ENCODE data around the gene BAIAP2. TPM values are rescaled to one million over a fixed set of nuclear protein-coding genes. Genes with fewer than 3 reads are reported as not detected.

The BAIAP2 gene
- total and polyA plus RNA-seq, 10 of the 15 experiments (the other 5 are each of a cell fraction or from before 2014, with no cell fraction given) = 0.15 to 1.2 (median 0.46) TPM; not detected in 2

GRCh38 chr17:81131486-81132196 is 96.7 kb downstream of the BAIAP2 start:
- CTCF ChIA-PET = no interaction called here
- no peak overlapping the region for H2AFZ ChIP-seq (ENCODE audit: control insufficient read depth, low read depth, low read length)
- no peaks in the 10 kb centered on the region for H3K4me1 ChIP-seq (ENCODE audit: control insufficient read depth, insufficient read depth, low read length)
- intact Hi-C loops (cut with micrococcal nuclease; ENCODE audit: unreplicated experiment) (no loop called here), in situ Hi-C loops (cut with MboI) (loop anchor here (25.0 kb wide), 1 partner anchor 356 kb away; no protein-coding TSS in a partner anchor)
- FAIRE-seq = no peak
- SMC1A ChIA-PET (ENCODE audit: uncharacterized antibody, unreplicated experiment) = no interaction called here
- POLR2A ChIA-PET = no interaction called here
- no peaks in the 10 kb centered on the region for H4K20me1 ChIP-seq (ENCODE audit: control insufficient read depth, insufficient read depth)
- H3K9me3 ChIP-seq (replicated peaks; ENCODE audit: control insufficient read depth, insufficient read depth, low read length) = no peaks in the 10 kb centered on the region
- 53% methylated on average over 14 of the region's 14 CpGs for WGBS (ENCODE audit: insufficient coverage, insufficient replicate concordance, low lambda C conversion rate, missing lambda C conversion rate)
- H3K79me2 ChIP-seq (ENCODE audit: control insufficient read depth, insufficient read depth, low read length) = no peaks in the 10 kb centered on the region
- H3K27ac ChIP-seq (ENCODE audit: control insufficient read depth, insufficient read depth) = no peak overlapping the region
- RAD21 ChIA-PET (ENCODE audit: unreplicated experiment) = no interaction called here
- ATAC-seq = no peak
- no peak for DNase-seq (ENCODE audit: low read depth, low spot score)
- no peak overlapping the region for H3K4me2 ChIP-seq (ENCODE audit: control insufficient read depth, insufficient read depth)
- no TSS peak for BruUV-seq (replicated peaks)
- H3K27me3 ChIP-seq (replicated peaks in 1 of 2; ENCODE audit: control insufficient read depth in 2 of 2, insufficient read depth in 2 of 2, low read length in 1 of 2) = no peaks in the 10 kb centered on the region
- no peak overlapping the region for H3K4me3 ChIP-seq
- no peaks in the 10 kb centered on the region for H3K36me3 ChIP-seq (ENCODE audit: control insufficient read depth in 2 of 2, insufficient read depth in 2 of 2, low read length in 1 of 2)
- TF ChIP-seq LARP7 (IDR thresholded peaks at IDR 0.05) = no peak
- no peak for TF ChIP-seq KAT2A (conservative IDR thresholded peaks at IDR 0.05; ENCODE audit: control insufficient read depth, low read depth, low read length)
- no peak for TF ChIP-seq RELA (IDR thresholded peaks at IDR 0.05; ENCODE audit: borderline replicate concordance, partially characterized antibody)
- TF ChIP-seq RB1 (IDR thresholded peaks at IDR 0.05; ENCODE audit: borderline replicate concordance) = no peak
- TF ChIP-seq EGR1 (IDR thresholded peaks at IDR 0.05; ENCODE audit: borderline replicate concordance in 1 of 2, low read depth in 2 of 2, low read length in 2 of 2) = no peak
- no peak overlapping the region for H3K9ac ChIP-seq (ENCODE audit: control insufficient read depth, insufficient read depth, low read length)

GRCh38 chr17:81132197-81132540 is 97.2 kb downstream of the BAIAP2 start:
- 25% methylated on average over 11 of the region's 11 CpGs for WGBS (ENCODE audit: insufficient coverage, insufficient replicate concordance, low lambda C conversion rate, missing lambda C conversion rate)
- no peaks in the 10 kb centered on the region for H3K27me3 ChIP-seq (replicated peaks in 1 of 2; ENCODE audit: control insufficient read depth in 2 of 2, insufficient read depth in 2 of 2, low read length in 1 of 2)
- no peak overlapping the region for H3K4me2 ChIP-seq (ENCODE audit: control insufficient read depth, insufficient read depth)
- no peaks in the 10 kb centered on the region for H3K79me2 ChIP-seq (ENCODE audit: control insufficient read depth, insufficient read depth, low read length)
- in situ Hi-C loops (cut with MboI) = loop anchor here (25.0 kb wide), 1 partner anchor 355 kb away; no protein-coding TSS in a partner anchor
- POLR2A ChIA-PET = no interaction called here
- DNase-seq (ENCODE audit: low read depth, low spot score) = no peak
- FAIRE-seq = no peak
- SMC1A ChIA-PET (ENCODE audit: uncharacterized antibody, unreplicated experiment) = no interaction called here
- no TSS peak for BruUV-seq (replicated peaks)
- no peaks in the 10 kb centered on the region for H3K9me3 ChIP-seq (replicated peaks; ENCODE audit: control insufficient read depth, insufficient read depth, low read length)
- no peak overlapping the region for H3K4me3 ChIP-seq
- intact Hi-C loops (cut with micrococcal nuclease; ENCODE audit: unreplicated experiment) = no loop called here
- RAD21 ChIA-PET (ENCODE audit: unreplicated experiment) = no interaction called here
- H3K27ac ChIP-seq (ENCODE audit: control insufficient read depth, insufficient read depth) = no peak overlapping the region
- no peaks in the 10 kb centered on the region for H4K20me1 ChIP-seq (ENCODE audit: control insufficient read depth, insufficient read depth)
- H2AFZ ChIP-seq (ENCODE audit: control insufficient read depth, low read depth, low read length) = no peak overlapping the region
- H3K9ac ChIP-seq (ENCODE audit: control insufficient read depth, insufficient read depth, low read length) = no peak overlapping the region
- CTCF ChIA-PET = no interaction called here
- ATAC-seq = no peak
- H3K36me3 ChIP-seq (ENCODE audit: control insufficient read depth in 2 of 2, insufficient read depth in 2 of 2, low read length in 1 of 2) = no peaks in the 10 kb centered on the region
- H3K4me1 ChIP-seq (ENCODE audit: control insufficient read depth, insufficient read depth, low read length) = no peaks in the 10 kb centered on the region
- TF ChIP-seq PKNOX1 (IDR thresholded peaks at IDR 0.05) = no peak
- no peak for TF ChIP-seq MEF2A (IDR thresholded peaks at IDR 0.05; ENCODE audit: insufficient read depth, low read depth, low read length)
- TF ChIP-seq ESRRA (IDR thresholded peaks at IDR 0.05; ENCODE audit: low read length) = no peak
- no peak for TF ChIP-seq CBX3 (IDR thresholded peaks at IDR 0.05; ENCODE audit: borderline replicate concordance, low read depth)
- TF ChIP-seq MYC (IDR thresholded peaks at IDR 0.05; ENCODE audit: insufficient read depth, insufficient read length, insufficient replicate concordance, low read length, severe bottlenecking) = no peak
- no peak for TF ChIP-seq CBX5 (IDR thresholded peaks at IDR 0.05; ENCODE audit: low read depth)
- TF ChIP-seq PAX8 (IDR thresholded peaks at IDR 0.05) = no peak
- TF ChIP-seq RAD51 (IDR thresholded peaks at IDR 0.05) = no peak
- no peak for TF ChIP-seq MEF2B (IDR thresholded peaks at IDR 0.05; ENCODE audit: partially characterized antibody, poor library complexity, severe bottlenecking)
- no peak for TF ChIP-seq ETV6 (conservative IDR thresholded peaks at IDR 0.05 in 1 of 2, IDR thresholded peaks at IDR 0.05 in 1 of 2; ENCODE audit: borderline replicate concordance in 1 of 2, low read depth in 1 of 2)
- no peak for TF ChIP-seq PBX3 (IDR thresholded peaks at IDR 0.05; ENCODE audit: insufficient replicate concordance, low read depth, low read length)
